Islet precursor cell (in vitro differentiated cells): Measurements from ENCODE around the gene SHISA7.
"Not testable (repeated sequence)": the region's sequence is repeated elsewhere in the genome, so short reads cannot be mapped to it uniquely, and the experiment has no call there.

Experiments used
- DNase-seq: peaks from one replicate; pipeline ENCODE4 v3.0.0-alpha.2; 2018

Gene SHISA7

DNA sequence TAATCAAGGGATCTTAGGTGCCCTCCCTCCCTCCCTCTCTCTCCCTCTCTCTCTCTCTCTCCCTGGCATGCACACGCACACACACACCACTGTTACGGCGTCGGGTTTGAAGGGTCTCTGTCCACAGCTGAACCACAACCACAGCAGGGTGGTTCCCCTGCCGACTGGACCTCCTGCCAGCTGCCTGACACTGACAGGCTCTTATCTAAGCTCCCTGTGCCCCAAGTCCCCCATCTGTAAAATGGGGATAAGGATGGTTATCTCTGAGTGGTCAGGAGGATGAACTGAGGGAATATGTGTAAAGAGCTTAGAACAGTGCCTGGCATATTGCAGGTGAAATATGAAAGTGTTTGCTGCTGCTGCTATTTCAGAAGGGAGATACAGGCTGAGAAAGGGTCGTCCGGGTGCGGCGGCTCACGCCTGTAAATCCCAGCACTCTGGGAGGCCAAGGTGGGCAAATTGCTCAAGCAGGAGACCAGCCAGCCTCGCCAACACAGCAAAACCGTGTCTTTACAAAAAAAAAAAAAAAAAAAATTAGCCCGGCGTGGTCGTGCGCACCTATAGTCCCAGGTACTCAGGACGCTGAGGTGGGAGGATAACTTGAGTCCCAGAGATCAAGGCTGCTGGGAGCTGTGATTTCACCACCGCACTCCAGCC is 852 bp upstream of the SHISA7 start:
- no peak for DNase-seq

DNA sequence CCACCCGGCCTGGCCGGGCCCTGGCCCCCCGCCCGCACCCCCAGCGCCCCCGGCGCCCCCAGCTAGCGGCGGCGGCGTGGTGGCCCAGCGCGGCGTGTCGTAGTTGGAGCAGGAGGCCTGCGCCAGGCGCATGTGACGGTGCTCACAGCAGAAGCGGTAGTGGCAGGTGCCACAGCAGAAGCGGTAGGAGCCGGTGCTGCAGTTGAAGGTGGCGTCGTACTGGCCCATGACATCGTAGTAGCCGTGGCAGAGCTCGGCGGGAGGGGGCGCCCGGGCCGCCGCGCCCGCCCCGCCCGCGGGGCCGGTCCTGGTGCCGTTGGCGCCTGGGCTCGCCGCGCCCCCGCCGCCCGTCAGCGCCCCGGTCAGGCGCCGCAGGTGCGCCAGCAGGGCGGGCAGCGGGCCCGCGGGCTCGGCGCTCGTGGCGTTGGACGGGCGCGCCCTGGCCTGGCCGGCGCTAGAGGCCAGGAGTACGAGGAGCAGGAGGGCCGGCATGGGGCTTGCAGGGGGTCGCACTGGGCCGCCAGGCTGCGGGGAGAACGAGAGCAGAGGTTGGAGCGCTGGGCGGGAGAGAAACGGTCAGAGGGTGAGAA is 633 bp downstream of the SHISA7 start:
- no peak for DNase-seq

DNA sequence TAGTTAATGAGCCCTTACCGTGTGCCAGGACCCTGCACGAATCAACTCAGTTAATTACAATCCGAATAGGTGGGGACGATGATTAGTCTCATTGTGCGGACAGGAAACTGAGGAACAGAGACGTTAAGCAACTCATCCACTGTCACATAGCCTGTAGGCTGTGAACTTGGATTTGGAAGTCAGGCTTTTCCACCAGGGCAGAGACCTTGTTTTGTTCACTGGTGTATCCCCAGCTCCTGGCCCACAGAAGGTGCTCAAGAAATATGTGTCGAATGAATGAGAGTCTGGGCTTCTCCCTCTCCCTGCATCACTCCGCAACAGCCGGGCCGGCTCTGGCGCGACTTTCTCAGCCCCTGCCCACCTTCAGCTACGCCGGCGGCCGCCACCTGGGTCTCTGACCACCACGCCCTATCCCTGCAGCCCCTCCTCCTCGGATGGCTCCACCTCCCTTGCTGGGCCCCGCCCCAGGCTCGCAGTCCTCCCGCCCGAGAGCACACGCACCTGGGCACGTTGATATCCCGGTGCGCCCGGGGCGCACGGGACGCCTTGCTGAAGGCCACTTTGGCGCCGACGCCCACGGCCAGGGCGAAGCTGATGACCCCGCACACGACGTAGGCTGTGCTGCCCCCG is 1.3 kb downstream of the SHISA7 start:
- DNase-seq, result no peak

DNA sequence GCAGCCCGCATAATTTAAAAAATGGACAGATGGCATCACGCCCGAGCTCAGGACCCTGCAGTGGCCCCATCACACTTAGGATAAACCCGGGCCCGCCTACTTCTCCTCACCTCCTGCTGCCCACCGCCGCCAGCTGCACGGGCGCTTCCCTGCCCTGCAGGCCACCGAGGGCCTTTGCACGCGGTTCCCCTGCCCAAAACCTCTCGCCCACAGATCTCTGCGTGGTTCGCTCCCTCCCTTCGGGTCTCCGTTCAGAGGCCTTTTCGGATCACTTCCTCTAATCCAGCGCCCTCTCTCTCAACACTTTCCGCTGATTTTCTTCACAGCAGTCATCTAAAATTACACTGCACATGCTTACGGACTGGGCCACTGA is 1.8 kb downstream of the SHISA7 start:
- no peak for DNase-seq

DNA sequence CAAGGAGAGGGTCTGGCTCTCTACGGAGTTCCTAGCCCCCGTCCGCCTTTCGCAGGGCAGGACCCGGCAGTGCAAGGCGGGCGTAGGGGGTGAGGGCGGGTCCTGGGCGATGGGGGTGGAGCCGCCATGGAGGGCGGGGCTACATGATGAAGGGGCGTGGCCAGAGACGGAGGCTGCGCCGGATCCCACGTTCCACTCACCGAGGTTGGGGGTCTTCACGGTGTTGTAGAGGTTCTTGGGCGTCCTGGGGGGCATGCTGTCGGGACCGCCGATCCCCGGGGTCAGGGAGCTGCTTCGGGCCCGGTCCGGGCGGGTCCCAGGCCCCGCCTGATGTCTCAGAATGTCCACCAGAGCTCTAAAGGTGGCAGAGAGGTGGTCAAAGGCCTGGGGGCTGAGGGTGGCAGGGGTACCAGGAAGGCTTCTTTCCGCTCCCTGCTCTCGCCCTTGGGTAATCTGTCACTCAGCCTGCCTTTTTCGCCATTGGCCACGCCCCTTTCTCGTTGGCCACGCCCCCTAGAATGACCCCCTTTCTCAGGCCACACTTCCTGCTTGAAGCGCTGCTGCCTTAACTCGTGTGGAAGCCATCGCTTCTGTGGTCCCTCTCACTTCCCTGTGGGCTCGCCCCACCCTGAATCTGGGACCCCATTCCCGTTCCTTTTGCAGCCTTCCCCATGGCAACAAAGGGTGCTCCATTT is 2.5 kb downstream of the SHISA7 start:
- peak; percentile 64 for DNase-seq

DNA sequence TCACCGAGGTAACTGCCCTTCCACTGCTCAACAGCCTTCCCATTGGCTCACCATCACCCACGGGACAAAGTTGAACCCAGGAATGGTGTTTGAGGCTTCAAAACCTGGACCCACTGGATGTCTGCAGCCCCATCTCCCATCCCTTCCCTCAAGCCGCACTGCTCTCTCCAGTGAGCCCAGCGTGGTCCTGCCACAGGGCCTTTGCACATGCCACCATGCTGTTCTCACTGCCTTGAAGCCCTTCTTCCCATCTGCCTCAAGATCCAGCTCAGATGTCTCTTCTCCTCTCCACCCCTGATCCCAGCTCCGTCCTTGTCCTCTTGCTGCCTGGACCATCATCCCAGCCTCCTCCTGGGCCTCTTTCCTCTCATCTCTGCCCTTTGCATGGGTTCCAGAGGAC is 4.0 kb downstream of the SHISA7 start:
- no peak for DNase-seq

DNA sequence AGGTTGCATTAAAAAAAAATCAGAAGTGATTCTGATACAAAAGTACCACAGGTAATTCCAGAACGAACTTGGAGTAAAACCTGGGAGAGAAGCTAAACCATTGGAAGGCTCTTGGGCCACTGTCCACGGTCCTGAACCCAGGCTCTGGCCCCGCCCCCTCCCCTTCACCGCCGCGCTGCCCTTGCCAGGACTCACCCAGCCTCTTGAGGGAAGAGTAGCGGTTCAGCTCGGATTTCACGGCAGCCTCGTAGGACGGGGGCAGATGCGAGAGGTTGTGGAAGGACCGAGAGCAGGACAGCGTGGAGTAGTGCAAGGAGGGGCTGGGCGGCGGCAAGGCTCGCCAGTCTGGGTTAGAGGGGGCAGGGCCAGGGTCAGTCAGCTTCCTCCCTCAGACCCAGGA is 5.7 kb downstream of the SHISA7 start:
- peak; percentile 94 for DNase-seq

DNA sequence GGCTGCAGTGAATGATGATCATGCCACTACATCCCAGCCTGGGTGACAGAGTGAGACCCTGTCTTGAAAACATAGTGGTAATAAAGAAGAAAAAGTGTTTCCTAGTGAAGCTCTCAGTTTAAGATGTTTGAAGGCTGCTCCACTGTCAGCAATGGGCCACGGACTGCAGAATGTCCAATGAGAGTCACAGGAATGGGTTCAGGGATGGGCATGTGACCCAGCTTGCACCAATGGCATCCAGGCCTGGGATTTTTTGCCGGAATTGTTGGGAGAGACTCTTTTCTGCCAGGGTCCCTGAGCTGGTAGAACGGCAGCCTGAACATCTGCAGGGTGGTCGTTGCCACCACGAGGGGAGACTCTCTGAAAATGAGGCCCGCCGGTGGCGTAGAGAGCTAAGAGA is 6.3 kb downstream of the SHISA7 start:
- no peak for DNase-seq

DNA sequence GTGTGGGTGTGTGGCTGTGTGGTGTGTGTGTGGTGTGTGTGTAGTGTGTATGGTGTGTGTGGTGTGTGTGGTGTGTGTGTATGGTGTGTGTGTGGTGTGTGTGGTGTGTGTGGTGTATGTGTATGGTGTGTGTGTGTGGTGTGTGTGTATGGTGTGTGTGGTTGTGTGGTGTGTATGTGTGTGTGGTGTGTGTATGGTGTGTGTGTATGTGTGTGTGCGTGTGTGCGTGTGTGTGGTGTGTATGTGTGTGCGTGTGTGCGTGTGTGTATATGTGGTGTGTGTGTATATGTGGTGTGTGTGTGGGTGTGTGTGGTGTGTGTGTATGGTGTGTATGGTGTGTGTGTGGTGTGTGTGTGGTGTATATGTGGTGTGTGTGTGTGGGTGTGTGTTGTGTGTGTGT is 8.1 kb downstream of the SHISA7 start:
- no peak for DNase-seq

DNA sequence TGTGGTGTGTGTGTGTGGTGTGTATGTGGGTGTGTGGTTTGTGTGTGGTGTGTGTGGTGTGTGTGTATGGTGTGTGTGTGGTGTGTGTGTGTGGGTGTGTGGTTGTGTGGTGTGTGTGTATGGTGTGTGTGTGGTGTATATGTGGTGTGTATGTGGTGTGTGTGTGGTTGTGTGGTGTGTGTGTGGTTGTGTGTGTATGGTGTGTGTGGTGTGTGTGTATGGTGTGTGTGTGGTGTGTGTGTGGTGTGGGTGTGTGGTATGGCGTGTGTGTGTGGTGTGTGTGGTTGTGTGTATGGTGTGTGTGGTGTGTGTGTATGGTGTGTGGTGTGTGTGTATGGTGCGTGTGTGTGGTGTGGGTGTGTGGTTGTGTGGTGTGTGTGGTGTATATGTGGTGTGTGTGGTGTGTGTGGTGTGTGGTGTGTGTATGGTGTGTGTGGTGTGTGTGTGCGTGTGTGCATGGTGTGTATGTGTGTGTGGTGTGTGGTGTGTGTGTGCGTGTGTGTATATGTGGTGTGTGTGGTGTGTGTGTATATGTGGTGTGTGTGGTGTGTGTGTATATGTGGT is 8.7 kb downstream of the SHISA7 start:
- DNase-seq, result no peak

DNA sequence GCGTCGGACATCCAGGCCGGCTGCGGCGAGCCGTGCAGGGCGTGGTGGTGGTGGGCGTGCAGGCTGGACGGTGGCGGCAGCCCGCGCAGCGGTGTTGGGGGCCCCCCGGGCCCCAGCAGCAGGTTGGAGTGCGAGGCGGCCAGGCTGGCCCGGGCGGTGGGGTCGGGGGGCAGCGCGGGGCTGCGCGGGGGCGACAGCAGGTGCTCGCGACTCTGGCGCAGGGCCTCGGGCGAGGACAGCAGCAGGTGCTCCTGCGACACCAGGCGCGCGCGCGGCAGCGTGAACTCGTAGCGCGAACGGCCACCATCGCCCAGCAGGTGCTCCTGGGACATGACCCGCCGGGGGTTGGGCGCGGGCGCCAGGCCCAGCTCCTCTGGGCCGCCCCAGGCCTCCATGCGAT is 9.8 kb downstream of the SHISA7 start:
- no peak for DNase-seq

DNA sequence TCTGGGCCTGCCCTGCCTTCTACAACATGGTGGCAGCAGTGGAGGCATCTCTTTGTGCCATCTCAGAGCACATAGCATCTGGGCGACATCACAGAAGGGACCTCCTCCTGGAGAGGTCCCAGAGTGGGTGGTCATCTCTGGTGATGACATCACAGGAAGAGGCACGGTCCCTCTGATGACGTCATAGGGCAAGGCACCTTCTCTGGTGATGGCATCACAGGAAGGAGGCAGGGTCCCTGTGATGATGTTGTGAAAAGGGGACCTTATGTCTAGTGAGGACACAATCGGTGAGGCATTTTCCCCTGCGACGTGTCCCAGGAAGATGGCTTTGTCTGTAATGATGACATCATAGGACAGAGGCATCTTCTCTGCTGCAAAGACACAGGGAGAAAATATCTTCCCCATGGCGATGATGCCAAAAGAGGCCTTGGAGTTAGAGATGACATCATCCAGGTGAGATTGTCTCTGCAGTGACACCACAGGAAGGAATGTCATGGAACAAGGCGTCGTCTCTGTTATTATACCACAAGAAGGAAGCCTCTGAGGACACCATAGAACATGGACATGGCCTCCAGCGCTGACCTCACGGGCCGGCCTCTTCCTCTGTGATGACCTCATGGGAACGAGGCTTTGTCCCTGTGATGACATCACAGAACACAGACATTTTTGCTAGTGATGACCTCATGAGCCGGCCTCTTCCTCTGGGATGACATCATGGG is 10.7 kb downstream of the SHISA7 start:
- no peak for DNase-seq

DNA sequence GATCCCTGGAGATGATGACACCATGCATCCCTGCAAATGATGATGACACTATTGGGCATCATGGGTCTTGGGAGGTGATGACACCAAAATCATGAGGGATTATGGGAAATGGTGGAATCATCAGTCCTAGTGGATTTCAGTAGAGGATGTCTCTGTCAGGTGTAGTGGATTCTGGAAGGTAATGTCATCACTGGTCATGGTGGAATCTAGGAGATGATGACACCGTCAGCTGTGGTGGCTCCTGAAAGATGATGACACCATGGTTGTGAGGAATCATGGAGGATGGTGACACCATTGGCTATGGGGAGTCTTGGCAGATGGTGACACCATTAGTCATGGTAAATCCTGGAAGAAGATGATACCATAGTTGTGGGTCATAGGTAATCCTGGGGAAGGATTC is 11.9 kb downstream of the SHISA7 start:
- no peak for DNase-seq

DNA sequence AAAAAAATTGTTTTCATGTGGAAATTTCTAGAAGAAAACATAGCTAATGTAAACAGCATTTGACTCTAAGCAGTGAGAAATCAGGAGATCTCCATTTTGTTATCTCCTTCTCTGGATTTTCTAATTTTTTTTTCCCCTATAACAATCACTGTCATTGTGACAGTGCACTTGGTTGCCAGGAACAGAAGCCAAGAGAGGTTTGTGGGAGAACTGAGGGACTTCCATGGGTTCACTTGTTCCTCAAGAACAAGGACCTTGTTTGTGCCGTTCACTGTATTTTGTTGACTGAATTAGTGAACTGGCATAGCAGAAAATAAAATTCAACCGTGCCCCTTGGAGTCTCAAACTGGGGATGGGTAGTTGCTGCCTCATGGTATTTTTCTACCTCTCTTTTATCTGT is 17.1 kb downstream of the SHISA7 start:
- DNase-seq, result no peak

DNA sequence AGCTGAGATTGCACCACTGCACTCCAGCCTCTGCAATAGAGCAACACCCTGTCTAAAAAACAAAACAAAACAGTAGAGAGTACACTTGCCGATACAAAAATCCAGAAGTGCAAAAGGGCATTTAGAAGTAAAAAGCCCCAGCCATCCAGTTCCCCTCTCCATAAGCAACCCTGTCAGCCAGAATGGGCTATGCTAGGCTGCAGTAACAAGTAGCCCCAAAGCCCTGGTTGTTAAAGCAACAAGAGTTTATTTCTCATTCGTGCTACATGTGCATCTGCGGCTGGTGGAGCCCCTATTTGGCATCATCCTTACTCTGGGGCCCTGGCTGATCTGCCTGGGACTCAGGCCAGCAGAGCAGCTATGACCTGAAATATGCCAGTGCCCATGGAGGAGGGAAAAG is 18.6 kb downstream of the SHISA7 start:
- no peak for DNase-seq

DNA sequence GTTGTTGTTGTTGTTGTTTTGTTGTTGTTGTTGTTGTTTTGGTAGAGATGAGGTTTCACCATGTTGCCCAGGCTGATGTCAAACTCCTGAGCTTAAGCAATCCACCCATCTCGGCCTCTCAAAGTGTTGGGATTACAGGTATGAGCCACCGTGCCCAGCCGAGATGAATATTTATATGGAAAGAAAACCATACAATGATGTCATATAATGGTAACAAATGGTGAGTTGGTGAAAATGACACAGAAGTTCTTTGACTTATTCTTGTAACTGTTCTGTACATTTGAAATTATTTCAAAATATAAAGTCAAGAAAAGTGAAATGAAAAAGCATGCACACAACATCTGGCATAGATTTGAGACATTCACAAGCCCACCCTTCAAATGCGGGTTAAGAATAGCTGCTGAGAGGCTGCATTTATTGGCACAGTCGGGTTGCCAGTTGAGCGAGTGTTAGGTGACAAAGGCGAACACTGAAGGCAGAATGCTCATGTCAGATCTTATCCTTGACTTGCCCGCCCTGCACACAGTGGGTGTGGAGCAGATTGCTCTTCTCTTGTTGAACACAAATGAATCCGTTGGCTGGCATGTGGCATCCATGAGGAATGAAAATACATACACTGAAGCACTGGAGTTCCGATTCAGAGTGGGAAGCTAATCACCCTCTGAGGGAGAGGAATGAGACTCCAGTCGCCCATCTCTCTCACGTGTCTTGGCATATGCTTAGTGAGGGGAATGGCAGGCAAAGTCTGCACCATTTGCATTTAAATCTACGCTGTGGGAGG is 19.7 kb downstream of the SHISA7 start:
- no peak for DNase-seq

DNA sequence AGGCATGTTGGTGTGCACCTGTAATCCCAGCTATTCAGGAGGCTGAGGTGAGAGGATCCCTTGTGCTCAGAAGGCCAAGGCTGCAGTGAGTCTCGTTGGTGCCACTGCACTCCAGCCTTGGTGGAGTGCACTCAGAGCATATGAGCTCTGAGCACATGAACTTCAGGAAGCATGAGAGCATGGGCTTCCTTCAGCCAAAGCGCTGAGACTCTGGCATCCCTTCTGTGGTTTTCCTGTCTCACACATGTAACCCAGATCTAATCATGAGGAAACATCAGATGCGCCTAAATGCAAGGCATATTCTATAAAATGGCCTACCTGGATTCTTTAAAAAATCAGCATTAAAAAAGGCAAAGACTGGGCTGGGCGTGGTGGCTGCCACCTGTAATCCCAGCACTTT is 21.8 kb downstream of the SHISA7 start:
- DNase-seq, result not testable (repeated sequence)

DNA sequence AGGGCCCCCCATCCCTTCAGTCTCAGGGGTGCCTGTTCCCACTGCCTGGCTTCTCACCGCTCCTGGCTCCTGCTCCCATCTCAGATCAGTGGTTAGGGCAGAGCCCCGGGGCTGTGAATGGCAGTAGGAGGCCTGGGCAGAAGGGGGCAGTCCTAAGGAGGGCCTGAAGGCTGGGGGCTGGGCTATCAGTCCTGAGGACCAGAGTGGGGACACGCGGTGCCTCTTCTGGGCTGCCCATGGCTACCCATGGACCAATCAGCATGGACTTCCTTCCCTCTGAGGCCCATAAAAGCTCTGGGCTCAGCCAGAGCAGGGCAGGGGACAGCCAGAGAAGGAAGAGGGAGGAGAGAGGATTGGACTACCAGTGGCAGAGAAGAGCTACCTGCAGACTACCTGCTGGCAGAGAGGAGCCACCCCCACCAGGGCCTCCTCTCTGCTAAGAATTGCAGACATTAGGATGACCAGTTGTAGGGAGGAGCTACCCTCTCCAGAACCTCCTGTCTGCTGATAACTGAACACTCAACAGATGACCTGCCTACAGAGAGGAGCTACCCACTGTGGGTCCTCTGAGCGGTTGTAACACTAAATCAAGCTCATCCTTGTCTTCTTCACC is 23.4 kb downstream of the SHISA7 start:
- DNase-seq, result no peak

DNA sequence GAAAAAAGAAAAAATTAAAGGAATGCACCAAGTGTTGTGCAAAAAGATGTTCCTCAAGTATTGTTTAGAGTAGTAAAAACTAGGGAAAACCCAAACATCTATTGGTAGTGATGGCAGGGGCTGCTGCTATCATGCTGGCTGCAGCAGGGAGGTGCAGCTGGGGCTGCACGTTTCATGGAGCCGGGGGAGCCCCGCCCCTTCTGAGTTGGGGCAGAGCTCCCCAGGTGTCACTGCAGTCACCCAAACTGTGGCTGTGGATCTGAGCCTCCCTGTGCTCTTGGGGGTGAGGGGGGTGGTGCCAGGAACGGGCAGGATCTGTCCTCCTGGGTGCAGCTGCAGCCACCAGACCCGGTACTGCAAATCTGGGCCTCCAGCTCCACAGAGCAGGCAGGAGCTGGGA is 24.0 kb downstream of the SHISA7 start:
- no peak for DNase-seq

DNA sequence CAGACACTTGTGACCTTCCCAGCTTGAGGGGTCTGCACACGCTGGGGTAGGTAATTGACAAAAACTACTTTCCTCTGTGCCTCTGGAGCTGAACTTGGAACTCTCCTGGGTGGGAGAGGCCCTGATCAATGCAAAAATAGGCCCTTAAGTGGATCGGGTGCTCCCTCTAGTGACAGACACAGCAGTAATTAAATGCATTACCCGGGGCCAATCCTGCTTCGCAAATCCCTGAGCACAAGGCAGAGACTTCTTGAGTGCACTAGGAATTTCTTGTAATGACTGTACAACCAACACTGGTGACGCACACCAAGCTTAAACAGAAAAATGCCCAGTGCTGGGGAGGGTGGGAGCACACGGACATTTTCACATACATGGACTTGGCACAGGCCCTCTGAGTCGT is 24.9 kb downstream of the SHISA7 start:
- DNase-seq, result peak; percentile 88

DNA sequence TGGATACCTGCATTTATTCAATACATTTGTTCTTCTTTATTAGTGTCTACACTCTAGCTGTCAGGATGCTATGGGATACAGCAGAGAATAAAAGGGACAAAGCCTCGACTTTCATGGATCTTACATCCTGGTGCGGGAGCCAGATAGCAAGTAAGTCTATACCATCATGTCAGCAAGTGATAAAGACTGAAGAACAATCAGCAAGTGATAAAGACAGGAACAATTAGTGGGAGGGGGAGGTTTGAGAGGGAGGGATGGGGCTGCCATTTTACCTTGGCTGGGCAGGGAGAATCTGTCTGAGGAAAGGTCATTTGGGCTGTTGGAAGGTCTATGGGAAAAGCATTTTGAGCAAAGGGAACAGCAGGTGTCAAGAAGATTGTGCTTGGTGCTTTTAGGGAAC is 32.9 kb downstream of the SHISA7 start:
- DNase-seq, result no peak

DNA sequence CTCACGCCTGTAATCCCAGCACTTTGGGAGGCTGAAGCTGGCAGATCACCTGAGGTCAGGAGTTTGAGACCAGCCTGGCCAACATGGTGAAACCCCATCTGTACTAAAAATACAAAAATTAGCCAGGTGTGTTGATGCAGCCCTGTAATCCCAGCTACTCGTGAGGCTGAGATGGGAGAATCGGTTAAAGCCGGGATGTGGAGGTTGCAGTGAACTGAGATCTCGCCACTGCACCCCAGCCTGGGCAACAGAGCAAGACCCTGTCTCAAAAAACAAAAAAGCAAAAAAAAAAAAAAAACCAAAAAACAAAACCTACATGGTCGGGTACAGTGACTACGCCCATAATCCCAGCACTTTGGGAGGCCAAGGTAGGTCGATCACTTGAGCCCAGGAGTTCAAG is 33.9 kb downstream of the SHISA7 start:
- not testable (repeated sequence) for DNase-seq
